Liver (tissue), 3 donors: ENCODE data around the gene CELA1.

Experiments
- CTCF ChIP-seq: fragments of 150-350 bp; IDR thresholded peaks from 2 replicates; pipeline ENCODE4 v1.5.1; 2017; ENCODE audit warnings: improper control_type of control experiment, low read depth, low read length; ENCODE audit not compliant: missing input control
- RXRA ChIP-seq, 2 donors: IDR thresholded peaks; 2 replicates each; pipeline ENCODE4 v1.6.1; 2017 to 2018; ENCODE audit warnings: antibody characterized with exemption in 2 of 2, mild to moderate bottlenecking in 1 of 2
- donor health status: healthy.
- donor health status: healthy.

GRCh38 chr12:51326698-51327439 is 19.6 kb downstream of the CELA1 start:
- TF ChIP-seq CTCF (no peak), RXRA (IDR thresholded peaks at IDR 0.05) (no peak)
